Measurements from ENCODE around the gene ASB17.

GRCh38 chr1:75954586-75954985 lies 22.4 kb upstream of the ASB17 start:
- TF ChIP-seq REST (IDR thresholded peaks at IDR 0.05; ENCODE audit: insufficient read depth in 1 of 2, low read depth in 2 of 2, low read length in 2 of 2), result no peak
- no peak for TF ChIP-seq TAF1 (IDR thresholded peaks at IDR 0.05; ENCODE audit: borderline replicate concordance, insufficient read depth, low read length)

All from PFSK-1 (cell line).